SU-DHL-6 (cell line): ENCODE results near the gene LRBA.

Experiments
- H2AFZ ChIP-seq: fragments of 200-600 bp; sonication (generic); 2 replicates; pipeline ENCODE4 v1.6.1; 2014; ENCODE audit warnings: low read depth, mild to moderate bottlenecking, moderate library complexity, mixed read lengths, antibody characterized with exemption, low read length; ENCODE audit not compliant: severe bottlenecking
- H3F3A ChIP-seq: fragments of 200-600 bp; shearing (Covaris generic); 2 replicates; pipeline ENCODE4 v1.6.0; 2016; ENCODE audit warnings: antibody characterized with exemption, mild to moderate bottlenecking; ENCODE audit not compliant: insufficient read depth
- H3K27ac ChIP-seq: fragments of 200-600 bp; sonication (generic); 2 replicates; pipeline ENCODE4 v1.5.1; 2016; ENCODE audit warnings: low read depth, mild to moderate bottlenecking, low read length, moderate library complexity, mixed read lengths
- H3K27me3 ChIP-seq: fragments of 200-600 bp; sonication (generic), shearing (Covaris generic); 2 replicates; pipeline ENCODE4 v1.6.0; 2014; ENCODE audit warnings: mild to moderate bottlenecking, low read length
- H3K36me3 ChIP-seq: fragments of 200-600 bp; sonication (generic); 2 replicates; pipeline ENCODE4 v1.6.1; 2014; ENCODE audit warnings: mild to moderate bottlenecking, low read length, mixed read lengths
- H3K4me2 ChIP-seq: fragments of 300-600, 200-600 bp; shearing (Covaris generic), sonication (generic); 2 replicates; pipeline ENCODE4 v1.6.0; 2014; ENCODE audit warnings: low read length, low read depth, mild to moderate bottlenecking; ENCODE audit not compliant: poor library complexity, severe bottlenecking
- H3K4me3 ChIP-seq: fragments of 200-600 bp; sonication (generic); 2 replicates; pipeline ENCODE4 v1.5.1; 2014; ENCODE audit warnings: antibody characterized with exemption, low read length, mild to moderate bottlenecking, mixed read lengths; ENCODE audit not compliant: insufficient read depth, poor library complexity, severe bottlenecking
- H3K79me2 ChIP-seq: fragments of 200-600 bp; sonication (generic); 2 replicates; pipeline ENCODE4 v1.6.1; 2014; ENCODE audit warnings: mild to moderate bottlenecking, low read length, moderate library complexity; ENCODE audit not compliant: insufficient read depth
- H3K9ac ChIP-seq: fragments of 200-600 bp; sonication (generic); 2 replicates; pipeline ENCODE4 v1.7.0; 2014; ENCODE audit warnings: mild to moderate bottlenecking, low read length
- H3K9me2 ChIP-seq: fragments of 200-600 bp; sonication (generic); replicated peaks from 2 replicates; pipeline ENCODE4 v1.6.1; 2014; ENCODE audit warnings: low read length; ENCODE audit not compliant: insufficient read depth
- H3K9me3 ChIP-seq: fragments of 200-600 bp; sonication (generic); 2 replicates; pipeline ENCODE4 v1.6.1; 2014; ENCODE audit warnings: low read length, mixed read lengths; ENCODE audit not compliant: insufficient read depth
- H4K20me1 ChIP-seq: fragments of 200-600 bp; sonication (generic); 2 replicates; pipeline ENCODE4 v1.6.1; 2014; ENCODE audit warnings: low read depth, mild to moderate bottlenecking, antibody characterized with exemption, low read length, moderate library complexity, mixed read lengths
- EZH2phosphoT487 ChIP-seq: fragments of 200-600 bp; sonication (generic), shearing (Covaris generic); conservative IDR thresholded peaks from 2 replicates; pipeline ENCODE4 v1.6.1; 2018; ENCODE audit warnings: mild to moderate bottlenecking, antibody characterized with exemption, low read length, moderate library complexity, mixed read lengths
- TF ChIP-seq, protein P1 (sequence below): fragments of 200-600 bp; sonication (generic); IDR thresholded peaks from one replicate; pipeline ENCODE4 v1.5.1; 2017; ENCODE audit warnings: antibody characterized with exemption, mild to moderate bottlenecking, low read length, moderate library complexity; ENCODE audit not compliant: insufficient read depth, poor library complexity, severe bottlenecking

LRBA gene

DNA sequence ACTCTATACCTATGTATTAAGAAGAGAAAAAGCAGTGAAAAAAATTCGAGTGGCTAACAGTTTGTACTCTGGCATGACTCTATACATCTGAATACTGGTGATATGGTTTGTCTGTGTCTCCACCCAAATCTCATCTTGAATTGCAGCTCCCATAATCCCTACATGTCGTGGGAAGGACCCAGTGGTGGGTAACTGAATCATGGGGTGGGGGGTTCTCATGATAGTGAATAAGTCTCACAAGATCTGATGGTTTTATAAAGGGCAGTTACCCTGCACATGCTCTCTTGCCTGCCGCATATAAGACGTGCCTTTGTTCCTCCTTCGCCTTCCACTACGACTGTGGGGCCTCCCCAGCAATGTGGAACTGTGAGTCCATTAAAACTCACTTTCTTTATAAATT, 70.4 kb downstream of the LRBA start:
- no peak for TF ChIP-seq EZH2phosphoT487
- TF ChIP-seq, protein P1, sequence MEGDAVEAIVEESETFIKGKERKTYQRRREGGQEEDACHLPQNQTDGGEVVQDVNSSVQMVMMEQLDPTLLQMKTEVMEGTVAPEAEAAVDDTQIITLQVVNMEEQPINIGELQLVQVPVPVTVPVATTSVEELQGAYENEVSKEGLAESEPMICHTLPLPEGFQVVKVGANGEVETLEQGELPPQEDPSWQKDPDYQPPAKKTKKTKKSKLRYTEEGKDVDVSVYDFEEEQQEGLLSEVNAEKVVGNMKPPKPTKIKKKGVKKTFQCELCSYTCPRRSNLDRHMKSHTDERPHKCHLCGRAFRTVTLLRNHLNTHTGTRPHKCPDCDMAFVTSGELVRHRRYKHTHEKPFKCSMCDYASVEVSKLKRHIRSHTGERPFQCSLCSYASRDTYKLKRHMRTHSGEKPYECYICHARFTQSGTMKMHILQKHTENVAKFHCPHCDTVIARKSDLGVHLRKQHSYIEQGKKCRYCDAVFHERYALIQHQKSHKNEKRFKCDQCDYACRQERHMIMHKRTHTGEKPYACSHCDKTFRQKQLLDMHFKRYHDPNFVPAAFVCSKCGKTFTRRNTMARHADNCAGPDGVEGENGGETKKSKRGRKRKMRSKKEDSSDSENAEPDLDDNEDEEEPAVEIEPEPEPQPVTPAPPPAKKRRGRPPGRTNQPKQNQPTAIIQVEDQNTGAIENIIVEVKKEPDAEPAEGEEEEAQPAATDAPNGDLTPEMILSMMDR: no peak
- Histone ChIP-seq H3K27me3 (no peaks in the 10 kb centered on the region), H3K9me2 (no peaks in the 10 kb centered on the region), H3K4me3 (no peak overlapping the region), H4K20me1 (peaks cover 20% of the 10 kb centered on the region), H3K36me3 (no peaks in the 10 kb centered on the region), H3F3A (no peaks in the 10 kb centered on the region), H3K27ac (no peak overlapping the region), H3K4me2 (no peak overlapping the region), H3K9ac (no peak overlapping the region), H2AFZ (no peak overlapping the region), H3K79me2 (peaks cover 75% of the 10 kb centered on the region), H3K9me3 (no peaks in the 10 kb centered on the region)

- no peaks in the 10 kb centered on the region for H3K9me2 ChIP-seq
- no peak overlapping the region for H2AFZ ChIP-seq
- no peak overlapping the region for H3K9ac ChIP-seq
- no peak overlapping the region for H3K27ac ChIP-seq
- H3K79me2 ChIP-seq: peaks cover 74% of the 10 kb centered on the region
- H3K9me3 ChIP-seq: no peaks in the 10 kb centered on the region
- H3K4me2 ChIP-seq: no peak overlapping the region
- H4K20me1 ChIP-seq: peaks cover 22% of the 10 kb centered on the region
- no peak overlapping the region for H3K4me3 ChIP-seq
- H3K36me3 ChIP-seq: no peaks in the 10 kb centered on the region
- H3K27me3 ChIP-seq: no peaks in the 10 kb centered on the region
- no peaks in the 10 kb centered on the region for H3F3A ChIP-seq
- TF ChIP-seq, protein P1: no peak
- no peak for TF ChIP-seq EZH2phosphoT487
Measured at GRCh38 chr4:150943818-150944217, 71.3 kb downstream of the LRBA start.

DNA sequence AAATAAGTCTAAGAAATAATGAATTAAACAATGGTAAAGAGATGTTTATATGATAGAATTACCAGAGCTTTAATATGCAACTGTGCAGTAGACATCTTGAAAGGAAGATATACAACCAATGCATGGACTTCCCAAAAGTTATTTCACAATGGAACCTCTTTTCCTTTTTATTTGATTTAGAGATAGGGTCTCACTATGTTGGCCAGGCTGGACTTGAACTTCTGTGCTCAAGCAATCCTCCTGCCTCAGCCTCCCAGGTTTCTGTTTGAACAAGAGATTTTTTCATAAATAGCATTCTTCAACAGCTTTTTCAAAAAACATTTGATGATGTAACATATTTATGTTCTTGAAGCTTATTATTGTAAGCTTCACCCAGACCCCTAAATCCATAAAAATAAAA, 72.0 kb downstream of the LRBA start:
- Histone ChIP-seq H3K36me3 (no peaks in the 10 kb centered on the region), H4K20me1 (peaks cover 21% of the 10 kb centered on the region), H3K9me2 (no peaks in the 10 kb centered on the region), H3K79me2 (peaks cover 69% of the 10 kb centered on the region), H3K27ac (no peak overlapping the region), H2AFZ (no peak overlapping the region), H3K9ac (no peak overlapping the region), H3K9me3 (no peaks in the 10 kb centered on the region), H3K27me3 (no peaks in the 10 kb centered on the region), H3F3A (no peaks in the 10 kb centered on the region), H3K4me2 (no peak overlapping the region), H3K4me3 (no peak overlapping the region)
- no peak for TF ChIP-seq EZH2phosphoT487
- TF ChIP-seq, protein P1: no peak

DNA sequence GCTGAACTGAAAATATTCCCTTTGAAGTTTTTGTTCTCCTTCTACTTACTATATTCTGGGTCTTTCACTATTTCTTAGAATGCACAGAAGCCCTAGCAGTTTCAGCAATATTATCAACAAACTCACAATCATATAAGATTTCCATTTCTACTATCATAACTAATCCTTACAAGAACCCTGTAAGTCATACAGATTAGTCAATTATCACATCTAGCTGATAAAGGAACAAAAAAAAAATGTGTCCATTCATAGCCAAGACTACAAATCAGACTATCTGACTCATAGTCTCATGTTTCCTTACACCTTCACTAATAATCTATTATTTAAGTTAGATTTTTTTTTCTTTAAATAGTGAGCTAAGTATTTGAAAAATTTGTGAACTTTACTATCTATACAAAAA, 72.5 kb downstream of the LRBA start:
- Histone ChIP-seq H3K79me2 (peaks cover 63% of the 10 kb centered on the region), H3K27me3 (no peaks in the 10 kb centered on the region), H3K27ac (no peak overlapping the region), H3F3A (no peaks in the 10 kb centered on the region; the same call in 1 of the 2 replicates), H3K4me3 (no peak overlapping the region), H3K9ac (no peak overlapping the region), H4K20me1 (peaks cover 17% of the 10 kb centered on the region; the same call in 1 of the 2 replicates), H3K9me2 (no peaks in the 10 kb centered on the region), H3K9me3 (no peaks in the 10 kb centered on the region), H3K4me2 (no peak overlapping the region), H2AFZ (no peak overlapping the region), H3K36me3 (no peaks in the 10 kb centered on the region)
- TF ChIP-seq, protein P1: no peak
- no peak for TF ChIP-seq EZH2phosphoT487
